MM.1S (cell line): ENCODE results near the gene CASTOR1.

Experiments
- DNase-seq: peaks from one replicate; pipeline ENCODE4 v3.0.0-alpha.2; 2015
- H2AFZ ChIP-seq: fragments of 300-600 bp; sonication (generic); 2 replicates; pipeline ENCODE4 v1.6.0; 2016; ENCODE audit warnings: antibody characterized with exemption, low read length
- H3F3A ChIP-seq: fragments of 300-600 bp; sonication (generic); 2 replicates; pipeline ENCODE4 v1.6.1; 2016; ENCODE audit warnings: mild to moderate bottlenecking, antibody characterized with exemption, low read length, moderate library complexity, mixed read lengths; ENCODE audit not compliant: insufficient read depth
- H3K27ac ChIP-seq: fragments of 300-600 bp; sonication (generic); 2 replicates; pipeline ENCODE4 v1.5.1; 2016; ENCODE audit warnings: mild to moderate bottlenecking, low read length
- H3K27me3 ChIP-seq: fragments of 300-600 bp; sonication (generic); replicated peaks from 2 replicates; pipeline ENCODE4 v1.6.0; 2016; ENCODE audit warnings: low read length; ENCODE audit not compliant: insufficient read depth
- H3K36me3 ChIP-seq: fragments of 300-600 bp; sonication (generic); replicated peaks from 2 replicates; pipeline ENCODE4 v1.6.1; 2016; ENCODE audit warnings: mild to moderate bottlenecking, low read length, mixed read lengths; ENCODE audit not compliant: insufficient read depth
- H3K4me1 ChIP-seq: fragments of 300-600 bp; sonication (generic); 2 replicates; pipeline ENCODE4 v1.6.1; 2016; ENCODE audit warnings: low read length, mixed read lengths
- H3K4me2 ChIP-seq: fragments of 300-600 bp; sonication (generic); 2 replicates; pipeline ENCODE4 v1.6.0; 2016; ENCODE audit warnings: low read depth, low read length
- H3K4me3 ChIP-seq: fragments of 300-600 bp; sonication (generic); 2 replicates; pipeline ENCODE4 v1.5.1; 2016; ENCODE audit warnings: low read length, mixed read lengths
- H3K79me2 ChIP-seq: fragments of 300-600 bp; sonication (generic); 2 replicates; pipeline ENCODE4 v1.6.1; 2016; ENCODE audit warnings: mixed run types, low read length, mixed read lengths
- H3K9ac ChIP-seq: fragments of 300-600 bp; sonication (generic); 2 replicates; pipeline ENCODE4 v1.6.1; 2016; ENCODE audit warnings: low read length, mixed read lengths
- H3K9me2 ChIP-seq: fragments of 300-600 bp; sonication (generic); replicated peaks from 2 replicates; pipeline ENCODE4 v1.6.1; 2016; ENCODE audit warnings: mild to moderate bottlenecking, low read length, mixed read lengths; ENCODE audit not compliant: insufficient read depth
- H3K9me3 ChIP-seq: fragments of 300-600 bp; sonication (generic); replicated peaks from 2 replicates; pipeline ENCODE4 v1.6.1; 2016; ENCODE audit warnings: mild to moderate bottlenecking, low read length, mixed read lengths; ENCODE audit not compliant: insufficient read depth
- H4K20me1 ChIP-seq: fragments of 300-600 bp; sonication (generic); 2 replicates; pipeline ENCODE4 v1.6.1; 2016; ENCODE audit warnings: mild to moderate bottlenecking, low read length, moderate library complexity, mixed read lengths; ENCODE audit not compliant: insufficient read depth
- EZH2 ChIP-seq: fragments of 300-600 bp; sonication (generic); optimal IDR thresholded peaks from 2 replicates; pipeline ENCODE3; 2017; ENCODE audit warnings: low read depth, mild to moderate bottlenecking, antibody characterized with exemption, low read length, mixed read lengths
- EZH2phosphoT487 ChIP-seq: fragments of 300-600 bp; sonication (generic); IDR thresholded peaks from 2 replicates; pipeline ENCODE4 v1.6.1; 2018; ENCODE audit warnings: antibody characterized with exemption, low read length
- TF ChIP-seq, protein P1 (sequence below): fragments of 300-600 bp; sonication (generic); IDR thresholded peaks from 2 replicates; pipeline ENCODE4 v1.5.1; 2016; ENCODE audit warnings: antibody characterized with exemption, low read length, mixed read lengths

The CASTOR1 gene

GRCh38 chr22:30290342-30291057, 1.2 kb upstream of the CASTOR1 start:
- 0 out of 2 replicates have a peak overlapping the region, but pooled peaks have one; percentile 86 for H2AFZ ChIP-seq
- H3K9ac ChIP-seq: no peak overlapping the region
- H4K20me1 ChIP-seq: no peaks in the 10 kb centered on the region
- no peaks in the 10 kb centered on the region for H3K9me2 ChIP-seq
- H3K36me3 ChIP-seq: no peaks in the 10 kb centered on the region
- no peak for DNase-seq
- peaks cover 17% of the 10 kb centered on the region; the same call in 1 of the 2 replicates for H3K4me1 ChIP-seq
- TF ChIP-seq EZH2phosphoT487 (no peak), EZH2 (no peak)
- TF ChIP-seq, protein P1, sequence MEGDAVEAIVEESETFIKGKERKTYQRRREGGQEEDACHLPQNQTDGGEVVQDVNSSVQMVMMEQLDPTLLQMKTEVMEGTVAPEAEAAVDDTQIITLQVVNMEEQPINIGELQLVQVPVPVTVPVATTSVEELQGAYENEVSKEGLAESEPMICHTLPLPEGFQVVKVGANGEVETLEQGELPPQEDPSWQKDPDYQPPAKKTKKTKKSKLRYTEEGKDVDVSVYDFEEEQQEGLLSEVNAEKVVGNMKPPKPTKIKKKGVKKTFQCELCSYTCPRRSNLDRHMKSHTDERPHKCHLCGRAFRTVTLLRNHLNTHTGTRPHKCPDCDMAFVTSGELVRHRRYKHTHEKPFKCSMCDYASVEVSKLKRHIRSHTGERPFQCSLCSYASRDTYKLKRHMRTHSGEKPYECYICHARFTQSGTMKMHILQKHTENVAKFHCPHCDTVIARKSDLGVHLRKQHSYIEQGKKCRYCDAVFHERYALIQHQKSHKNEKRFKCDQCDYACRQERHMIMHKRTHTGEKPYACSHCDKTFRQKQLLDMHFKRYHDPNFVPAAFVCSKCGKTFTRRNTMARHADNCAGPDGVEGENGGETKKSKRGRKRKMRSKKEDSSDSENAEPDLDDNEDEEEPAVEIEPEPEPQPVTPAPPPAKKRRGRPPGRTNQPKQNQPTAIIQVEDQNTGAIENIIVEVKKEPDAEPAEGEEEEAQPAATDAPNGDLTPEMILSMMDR: no peak
- peaks cover 20% of the 10 kb centered on the region for H3F3A ChIP-seq
- H3K9me3 ChIP-seq: no peaks in the 10 kb centered on the region
- H3K79me2 ChIP-seq: no peaks in the 10 kb centered on the region
- H3K27ac ChIP-seq: peak overlapping the region; percentile 9; the same call in 1 of the 2 replicates
- H3K4me3 ChIP-seq: 0 out of 2 replicates have a peak overlapping the region, but pooled peaks have one; percentile 84
- H3K4me2 ChIP-seq: peak overlapping the region; percentile 90; the same call in 1 of the 2 replicates
- no peaks in the 10 kb centered on the region for H3K27me3 ChIP-seq

- no peak overlapping the region for H3K9ac ChIP-seq
Measured at GRCh38 chr22:30289980-30290313, 642 bp upstream of the CASTOR1 start.

GRCh38 chr22:30288419-30289140, 725 bp downstream of the CASTOR1 start:
- H3K9me3 ChIP-seq: no peaks in the 10 kb centered on the region
- no peaks in the 10 kb centered on the region for H4K20me1 ChIP-seq
- peak overlapping the region; percentile 90 for H3K4me2 ChIP-seq
- TF ChIP-seq EZH2phosphoT487 (no peak), EZH2 (no peak)
- TF ChIP-seq, protein P1: no peak
- H3K27me3 ChIP-seq: no peaks in the 10 kb centered on the region
- H3K27ac ChIP-seq: no peak overlapping the region
- peaks cover 20% of the 10 kb centered on the region for H3F3A ChIP-seq
- H3K4me1 ChIP-seq: peaks cover 17% of the 10 kb centered on the region; the same call in 1 of the 2 replicates
- no peaks in the 10 kb centered on the region for H3K36me3 ChIP-seq
- peak overlapping the region; percentile 86 for H2AFZ ChIP-seq
- H3K4me3 ChIP-seq: peak overlapping the region; percentile 84
- H3K9me2 ChIP-seq: no peaks in the 10 kb centered on the region
- H3K9ac ChIP-seq: peak overlapping the region; percentile 50; the same call in 1 of the 2 replicates
- no peaks in the 10 kb centered on the region for H3K79me2 ChIP-seq
- no peak for DNase-seq

More at GRCh38 chr22:30289980-30290313, 642 bp upstream of the CASTOR1 start:
- H3K79me2 ChIP-seq: no peaks in the 10 kb centered on the region
- H3K36me3 ChIP-seq: no peaks in the 10 kb centered on the region
- H3K4me1 ChIP-seq: peaks cover 17% of the 10 kb centered on the region; the same call in 1 of the 2 replicates
- H3K4me3 ChIP-seq: peak overlapping the region; percentile 84
- no peak for DNase-seq
- H3K27ac ChIP-seq: peak overlapping the region; percentile 9; the same call in 1 of the 2 replicates
- no peaks in the 10 kb centered on the region for H4K20me1 ChIP-seq
- TF ChIP-seq EZH2 (no peak), EZH2phosphoT487 (no peak)
- TF ChIP-seq, protein P1: no peak
- peak overlapping the region; percentile 90; the same call in 1 of the 2 replicates for H3K4me2 ChIP-seq
- no peaks in the 10 kb centered on the region for H3K27me3 ChIP-seq
- H3K9me2 ChIP-seq: no peaks in the 10 kb centered on the region
- H3F3A ChIP-seq: peaks cover 20% of the 10 kb centered on the region
- H3K9me3 ChIP-seq: no peaks in the 10 kb centered on the region
- peak overlapping the region; percentile 86 for H2AFZ ChIP-seq
